ENCODE measurements around the gene USP48. TPM values are rescaled to one million over a fixed set of nuclear protein-coding genes. Genes with fewer than 3 reads are reported as not detected.

Gene USP48
- total and polyA plus RNA-seq, 2 of the 4 experiments (the other 2 are of a cell fraction) = 24.7 to 25.0 TPM

DNA sequence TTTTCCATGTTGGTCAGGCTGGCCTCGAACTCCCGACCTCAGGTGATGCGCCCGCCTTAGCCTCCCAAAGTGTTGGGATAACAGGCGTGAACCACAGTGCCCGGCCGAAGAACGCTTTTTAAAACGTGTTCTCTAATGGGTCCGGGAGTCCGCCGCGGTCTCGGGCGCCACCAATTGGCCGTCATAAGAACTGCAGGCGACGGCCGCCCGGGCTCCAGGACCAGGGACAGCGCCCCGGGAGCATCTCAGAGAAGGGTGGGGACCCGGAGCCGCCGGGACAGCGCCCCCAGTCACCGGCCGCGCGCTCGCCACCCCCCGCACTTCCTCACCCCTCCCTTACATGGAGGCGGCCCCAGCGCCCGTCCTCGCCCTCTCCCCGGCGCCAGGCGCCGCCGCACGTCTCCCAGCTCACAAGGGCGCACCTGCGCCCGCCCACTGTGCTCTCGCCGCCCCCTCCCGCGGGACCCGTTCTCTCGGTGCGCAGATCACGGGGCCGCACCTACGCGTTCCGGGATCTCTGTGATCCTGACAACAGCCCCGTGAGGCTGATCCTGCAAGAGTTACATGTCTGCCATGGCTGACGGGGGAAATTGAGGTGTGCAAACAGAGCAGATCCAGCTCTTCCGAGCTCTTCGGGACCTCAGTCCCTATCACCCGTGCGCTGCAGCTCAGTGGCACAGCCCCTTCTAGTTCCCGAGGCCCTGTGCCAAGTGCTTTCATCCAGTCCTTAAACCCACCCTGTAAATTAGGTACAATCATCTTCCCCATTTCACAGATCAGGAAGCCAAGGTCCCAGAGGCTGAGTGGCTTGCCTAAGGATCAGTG lies 123.6 kb downstream of the USP48 start (continued):
- TF ChIP-seq, protein P1, sequence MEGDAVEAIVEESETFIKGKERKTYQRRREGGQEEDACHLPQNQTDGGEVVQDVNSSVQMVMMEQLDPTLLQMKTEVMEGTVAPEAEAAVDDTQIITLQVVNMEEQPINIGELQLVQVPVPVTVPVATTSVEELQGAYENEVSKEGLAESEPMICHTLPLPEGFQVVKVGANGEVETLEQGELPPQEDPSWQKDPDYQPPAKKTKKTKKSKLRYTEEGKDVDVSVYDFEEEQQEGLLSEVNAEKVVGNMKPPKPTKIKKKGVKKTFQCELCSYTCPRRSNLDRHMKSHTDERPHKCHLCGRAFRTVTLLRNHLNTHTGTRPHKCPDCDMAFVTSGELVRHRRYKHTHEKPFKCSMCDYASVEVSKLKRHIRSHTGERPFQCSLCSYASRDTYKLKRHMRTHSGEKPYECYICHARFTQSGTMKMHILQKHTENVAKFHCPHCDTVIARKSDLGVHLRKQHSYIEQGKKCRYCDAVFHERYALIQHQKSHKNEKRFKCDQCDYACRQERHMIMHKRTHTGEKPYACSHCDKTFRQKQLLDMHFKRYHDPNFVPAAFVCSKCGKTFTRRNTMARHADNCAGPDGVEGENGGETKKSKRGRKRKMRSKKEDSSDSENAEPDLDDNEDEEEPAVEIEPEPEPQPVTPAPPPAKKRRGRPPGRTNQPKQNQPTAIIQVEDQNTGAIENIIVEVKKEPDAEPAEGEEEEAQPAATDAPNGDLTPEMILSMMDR (conservative IDR thresholded peaks at IDR 0.05; ENCODE audit: low read depth, low read length) = peak; percentile 95
- TF ChIP-seq MAZ (IDR thresholded peaks at IDR 0.05; ENCODE audit: borderline replicate concordance, low read depth, low read length) = peak; percentile 68

Measured in IMR-90 (cell line).